Mammary epithelial cell (primary cell): Measurements from ENCODE around the gene COL2A1.

Source experiments
- EZH2 ChIP-seq: IDR thresholded peaks from 2 replicates; pipeline ENCODE4 v1.6.1; 2012; ENCODE audit warnings: low read length, inconsistent platforms, borderline replicate concordance
- TF ChIP-seq, protein P1 (sequence below), 2 donors: IDR thresholded peaks in 1 of 2; conservative IDR thresholded peaks in 1 of 2; 2 replicates each; pipeline ENCODE4 v1.5.1; 2011 to 2012; ENCODE audit warnings: inconsistent platforms in 2 of 2, low read length in 2 of 2, mild to moderate bottlenecking in 2 of 2, control low read depth in 1 of 2, low read depth in 1 of 2; ENCODE audit not compliant: insufficient read depth in 1 of 2; ENCODE audit errors: extremely low read depth in 1 of 2

DNA sequence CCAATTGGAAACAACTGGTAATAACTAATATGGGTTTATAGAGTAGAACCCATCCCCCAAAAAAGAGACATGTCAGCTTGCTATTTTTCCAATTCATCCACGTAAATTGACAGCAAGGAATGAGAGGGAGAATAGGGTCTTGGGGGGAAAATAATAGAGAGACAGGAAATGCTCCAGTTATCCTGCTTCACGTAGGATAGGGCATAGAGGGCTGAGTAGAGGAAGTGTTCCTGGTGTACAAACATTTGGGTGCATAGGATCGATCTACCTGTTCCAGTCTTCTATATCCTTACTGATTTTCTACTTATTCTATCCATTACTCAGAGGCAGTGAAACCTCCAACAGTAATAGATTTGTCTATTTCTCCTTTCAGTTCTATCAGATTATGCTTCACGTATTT, 49.6 kb upstream of the COL2A1 start:
- TF ChIP-seq, protein P1, sequence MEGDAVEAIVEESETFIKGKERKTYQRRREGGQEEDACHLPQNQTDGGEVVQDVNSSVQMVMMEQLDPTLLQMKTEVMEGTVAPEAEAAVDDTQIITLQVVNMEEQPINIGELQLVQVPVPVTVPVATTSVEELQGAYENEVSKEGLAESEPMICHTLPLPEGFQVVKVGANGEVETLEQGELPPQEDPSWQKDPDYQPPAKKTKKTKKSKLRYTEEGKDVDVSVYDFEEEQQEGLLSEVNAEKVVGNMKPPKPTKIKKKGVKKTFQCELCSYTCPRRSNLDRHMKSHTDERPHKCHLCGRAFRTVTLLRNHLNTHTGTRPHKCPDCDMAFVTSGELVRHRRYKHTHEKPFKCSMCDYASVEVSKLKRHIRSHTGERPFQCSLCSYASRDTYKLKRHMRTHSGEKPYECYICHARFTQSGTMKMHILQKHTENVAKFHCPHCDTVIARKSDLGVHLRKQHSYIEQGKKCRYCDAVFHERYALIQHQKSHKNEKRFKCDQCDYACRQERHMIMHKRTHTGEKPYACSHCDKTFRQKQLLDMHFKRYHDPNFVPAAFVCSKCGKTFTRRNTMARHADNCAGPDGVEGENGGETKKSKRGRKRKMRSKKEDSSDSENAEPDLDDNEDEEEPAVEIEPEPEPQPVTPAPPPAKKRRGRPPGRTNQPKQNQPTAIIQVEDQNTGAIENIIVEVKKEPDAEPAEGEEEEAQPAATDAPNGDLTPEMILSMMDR (conservative IDR thresholded peaks at IDR 0.05 in 1 of 2, IDR thresholded peaks at IDR 0.05 in 1 of 2; ENCODE audit: extremely low read depth in 1 of 2, insufficient read depth in 1 of 2, low read depth in 1 of 2, low read length in 2 of 2): no peak
- TF ChIP-seq EZH2: no peak
